GM21723 (cell line): ENCODE results near the gene TUBGCP6.

Experiments used
- ATAC-seq: cut with Tn5 transposase; IDR thresholded peaks from one replicate; pipeline ENCODE4 v1.9.1; 2021; ENCODE audit warnings: mild to moderate bottlenecking, moderate library complexity; ENCODE audit not compliant: unreplicated experiment

TUBGCP6 gene

GRCh38 chr22:50251477-50252081 is 6.8 kb upstream of the TUBGCP6 start:
- no peak for ATAC-seq

GRCh38 chr22:50250555-50251476 is 6.0 kb upstream of the TUBGCP6 start, which contains the start of gene HDAC10:
HDAC10 (minus strand) TSS chr22:50251265; CDS start chr22:50251032, 233 bp downstream.
- peak; percentile 49 for ATAC-seq

- ATAC-seq, result no peak
These were observed 5.4 kb upstream of the TUBGCP6 start for GRCh38 chr22:50250249-50250554.

- ATAC-seq, result no peak
These were observed 4.8 kb upstream of the TUBGCP6 start for GRCh38 chr22:50249341-50250248.

- no peak for ATAC-seq
These were observed 3.6 kb upstream of the TUBGCP6 start for GRCh38 chr22:50248196-50249081.

GRCh38 chr22:50247748-50248147 is 2.9 kb upstream of the TUBGCP6 start:
- no peak for ATAC-seq

- no peak for ATAC-seq
These were observed 1.7 kb upstream of the TUBGCP6 start for GRCh38 chr22:50246242-50247175.

GRCh38 chr22:50245214-50246072 is 620 bp upstream of the TUBGCP6 start:
- ATAC-seq, result no peak

GRCh38 chr22:50243685-50244419 is 971 bp downstream of the TUBGCP6 start:
- ATAC-seq, result no peak

GRCh38 chr22:50242406-50242949 is 2.3 kb downstream of the TUBGCP6 start:
- no peak for ATAC-seq

GRCh38 chr22:50238755-50239154 is 6.1 kb downstream of the TUBGCP6 start:
- ATAC-seq, result no peak

GRCh38 chr22:50236731-50237409 is 8.0 kb downstream of the TUBGCP6 start:
- no peak for ATAC-seq

GRCh38 chr22:50233223-50233622 is 11.6 kb downstream of the TUBGCP6 start:
- no peak for ATAC-seq

GRCh38 chr22:50232481-50233151 is 12.2 kb downstream of the TUBGCP6 start:
- no peak for ATAC-seq

- no peak for ATAC-seq
These were observed 15.5 kb downstream of the TUBGCP6 start for GRCh38 chr22:50229370-50229769.

- ATAC-seq, result no peak
These were observed 16.5 kb downstream of the TUBGCP6 start for GRCh38 chr22:50228366-50228765.
